LHCN-M2 (cell line): Measurements from ENCODE around the gene PSENEN. TPM values are rescaled to one million over a fixed set of nuclear protein-coding genes. Genes with fewer than 3 reads are reported as not detected.
A peak's percentile ranks its signal among the peaks of the same experiment; 100 is the strongest.
"Not testable (repeated sequence)": the region's sequence is repeated elsewhere in the genome, so short reads cannot be mapped to it uniquely, and the experiment has no call there.

Experiments used
- DNase-seq: peaks from one replicate; pipeline ENCODE4 v3.0.0-alpha.2; 2012; ENCODE audit warnings: low read depth
- total RNA-seq: library from RNA; depleted of rRNA; stranded (reverse); fragments of >200 nt; gene quantifications from 2 replicates; pipeline ENCODE4 v1.2.3, GENCODE V29; 2014

PSENEN gene
- total RNA-seq, 1 experiment from 2014 or later = 35.2 TPM

GRCh38 chr19:35718345-35719041, 27.0 kb upstream of the PSENEN start:
- DNase-seq = peak; percentile 12

DNA sequence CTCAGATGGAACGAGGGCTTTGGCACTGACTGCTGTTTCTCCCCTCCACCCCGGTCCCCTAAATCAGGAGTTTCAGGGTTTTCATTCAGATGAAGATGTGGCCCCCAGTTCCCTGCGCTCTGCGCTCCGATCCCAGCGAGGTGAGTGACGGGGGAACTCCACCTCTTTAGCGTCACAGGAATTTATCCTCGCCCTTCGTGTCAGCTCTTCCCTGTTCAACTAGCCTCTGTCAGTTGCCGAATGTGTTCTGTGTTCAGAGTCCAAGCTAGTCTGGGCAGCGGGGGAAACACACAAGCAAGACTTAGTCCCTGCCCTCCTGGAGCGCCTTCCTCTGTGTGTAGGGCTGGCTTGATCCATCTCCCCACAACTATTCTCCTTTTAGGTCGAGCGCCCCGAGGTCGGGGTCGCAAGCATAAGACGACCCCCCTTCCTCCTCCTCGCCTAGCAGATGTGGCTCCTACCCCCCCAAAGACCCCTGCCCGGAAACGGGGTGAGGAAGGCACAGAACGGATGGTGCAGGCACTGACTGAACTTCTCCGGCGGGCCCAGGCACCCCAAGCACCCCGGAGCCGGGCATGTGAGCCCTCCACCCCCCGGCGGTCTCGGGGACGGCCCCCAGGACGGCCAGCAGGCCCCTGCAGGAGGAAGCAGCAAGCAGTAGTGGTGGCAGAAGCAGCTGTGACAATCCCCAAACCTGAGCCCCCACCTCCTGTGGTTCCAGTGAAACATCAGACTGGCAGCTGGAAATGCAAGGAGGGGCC, 25.9 kb upstream of the PSENEN start:
- DNase-seq = no peak

DNA sequence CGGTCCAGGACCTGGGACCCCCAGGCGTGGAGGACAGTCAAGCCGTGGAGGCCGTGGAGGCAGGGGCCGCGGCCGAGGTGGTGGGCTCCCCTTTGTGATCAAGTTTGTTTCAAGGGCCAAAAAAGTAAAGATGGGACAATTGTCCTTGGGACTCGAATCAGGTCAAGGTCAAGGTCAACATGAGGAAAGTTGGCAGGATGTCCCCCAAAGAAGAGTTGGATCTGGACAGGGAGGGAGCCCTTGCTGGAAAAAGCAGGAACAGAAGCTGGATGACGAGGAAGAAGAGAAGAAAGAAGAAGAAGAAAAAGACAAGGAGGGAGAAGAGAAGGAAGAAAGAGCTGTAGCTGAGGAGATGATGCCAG, 25.3 kb upstream of the PSENEN start:
- no peak for DNase-seq

DNA sequence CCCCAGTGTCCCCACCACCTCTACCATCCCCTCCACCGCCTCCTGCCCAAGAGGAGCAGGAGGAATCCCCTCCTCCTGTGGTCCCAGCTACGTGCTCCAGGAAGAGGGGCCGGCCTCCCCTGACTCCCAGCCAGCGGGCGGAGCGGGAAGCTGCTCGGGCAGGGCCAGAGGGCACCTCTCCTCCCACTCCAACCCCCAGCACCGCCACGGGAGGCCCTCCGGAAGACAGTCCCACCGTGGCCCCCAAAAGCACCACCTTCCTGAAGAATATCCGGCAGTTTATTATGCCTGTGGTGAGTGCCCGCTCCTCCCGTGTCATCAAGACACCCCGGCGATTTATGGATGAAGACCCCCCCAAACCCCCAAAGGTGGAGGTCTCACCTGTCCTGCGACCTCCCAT, 24.8 kb upstream of the PSENEN start:
- no peak for DNase-seq

GRCh38 chr19:35721374-35721773, 24.1 kb upstream of the PSENEN start:
- no peak for DNase-seq

- DNase-seq = no peak
Observed at GRCh38 chr19:35722461-35722860, 23.0 kb upstream of the PSENEN start.

- no peak for DNase-seq
Observed at GRCh38 chr19:35722897-35723296, 22.6 kb upstream of the PSENEN start.

GRCh38 chr19:35723671-35724070, 21.8 kb upstream of the PSENEN start:
- DNase-seq = no peak

- not testable (repeated sequence) for DNase-seq
Observed at GRCh38 chr19:35724132-35724531, 21.3 kb upstream of the PSENEN start.

DNA sequence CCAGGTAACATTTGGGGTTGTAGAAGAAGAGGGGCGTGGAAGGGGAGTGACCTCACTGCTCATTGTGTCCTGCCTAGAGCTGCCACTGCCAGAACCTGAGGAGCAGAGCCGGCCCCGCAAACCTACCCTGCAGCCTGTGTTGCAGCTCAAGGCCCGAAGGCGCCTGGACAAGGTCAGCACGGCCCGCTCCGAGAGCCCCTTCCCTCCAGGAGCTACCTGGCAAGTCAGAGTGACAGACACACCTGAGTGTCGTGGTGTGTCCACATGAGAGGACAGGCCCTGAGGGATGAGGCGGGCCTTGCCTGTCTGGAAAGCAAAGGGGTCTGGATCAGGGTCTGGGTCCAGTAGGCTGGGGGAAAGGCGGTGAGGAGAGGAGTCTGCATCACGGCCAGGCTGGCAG, 20.9 kb upstream of the PSENEN start:
- DNase-seq = no peak

DNA sequence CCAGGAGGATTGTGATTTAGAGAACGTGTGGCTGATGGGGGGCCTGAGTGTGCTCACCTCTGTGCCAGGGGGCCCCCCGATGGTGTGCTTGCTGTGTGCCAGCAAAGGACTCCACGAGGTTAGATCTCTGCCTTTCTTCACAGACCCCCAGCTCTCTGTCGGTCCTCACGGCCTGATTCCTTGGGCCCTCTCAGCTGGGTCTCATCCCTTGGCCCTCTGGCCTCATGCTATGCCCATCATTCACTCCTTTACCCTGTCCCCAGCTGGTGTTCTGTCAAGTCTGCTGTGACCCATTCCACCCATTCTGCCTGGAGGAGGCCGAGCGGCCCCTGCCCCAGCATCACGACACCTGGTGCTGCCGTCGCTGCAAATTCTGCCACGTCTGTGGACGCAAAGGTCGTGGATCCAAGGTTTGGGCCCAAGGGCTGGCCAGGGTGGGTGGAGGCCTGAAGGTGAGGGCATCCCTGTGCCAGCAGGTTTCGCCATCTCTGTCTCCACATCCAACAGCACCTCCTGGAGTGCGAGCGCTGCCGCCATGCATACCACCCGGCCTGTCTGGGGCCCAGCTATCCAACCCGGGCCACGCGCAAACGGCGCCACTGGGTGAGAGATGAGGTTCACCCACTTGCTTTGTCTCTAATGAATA, 20.1 kb upstream of the PSENEN start:
- no peak for DNase-seq

- no peak for DNase-seq
Observed at GRCh38 chr19:35727053-35727955, 18.1 kb upstream of the PSENEN start.

DNA sequence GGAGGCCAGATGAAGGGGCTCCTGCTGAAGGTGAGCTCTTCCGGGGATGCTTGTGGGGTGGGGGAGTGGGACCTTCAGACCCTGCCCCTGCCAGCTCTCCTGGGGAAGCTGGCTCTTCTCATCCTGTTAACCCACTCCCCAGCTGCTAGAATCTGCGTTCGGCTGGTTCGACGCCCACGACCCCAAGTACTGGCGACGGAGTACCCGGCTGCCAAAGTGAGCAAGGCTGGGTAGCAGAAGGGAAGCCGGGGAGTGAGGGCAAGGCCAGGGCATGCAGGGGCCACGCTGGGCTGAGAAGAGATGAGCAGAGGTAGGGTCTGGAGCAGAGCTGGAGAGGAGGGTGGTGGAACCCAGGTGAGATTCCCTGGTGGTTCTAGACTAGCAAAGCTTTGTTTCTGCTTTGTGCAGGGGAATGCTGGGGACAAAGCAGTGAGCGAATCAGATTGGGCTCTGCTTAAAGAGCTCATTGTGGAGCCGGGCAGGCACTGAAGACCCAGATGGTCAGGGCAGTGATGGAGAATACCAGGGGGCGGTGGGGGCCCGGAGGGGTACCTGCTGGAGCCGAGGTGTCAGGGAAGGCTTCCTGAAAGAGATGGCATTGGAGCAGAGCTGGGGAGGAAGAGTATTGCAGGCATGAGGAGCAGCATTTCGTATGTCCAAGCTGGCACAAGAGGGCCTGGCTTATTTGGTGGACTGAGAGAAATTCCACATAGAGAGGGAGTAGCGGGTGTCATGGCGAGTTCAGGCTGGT, 17.3 kb upstream of the PSENEN start:
- DNase-seq = no peak

GRCh38 chr19:35729021-35729420, 16.4 kb upstream of the PSENEN start:
- DNase-seq = no peak

- DNase-seq = no peak
Observed at GRCh38 chr19:35729763-35730162, 15.7 kb upstream of the PSENEN start.

GRCh38 chr19:35730326-35730725, 15.1 kb upstream of the PSENEN start:
- DNase-seq = no peak

- DNase-seq = no peak
Observed at GRCh38 chr19:35731353-35731752, 14.1 kb upstream of the PSENEN start.

GRCh38 chr19:35731779-35732405, 13.6 kb upstream of the PSENEN start:
- DNase-seq = no peak

DNA sequence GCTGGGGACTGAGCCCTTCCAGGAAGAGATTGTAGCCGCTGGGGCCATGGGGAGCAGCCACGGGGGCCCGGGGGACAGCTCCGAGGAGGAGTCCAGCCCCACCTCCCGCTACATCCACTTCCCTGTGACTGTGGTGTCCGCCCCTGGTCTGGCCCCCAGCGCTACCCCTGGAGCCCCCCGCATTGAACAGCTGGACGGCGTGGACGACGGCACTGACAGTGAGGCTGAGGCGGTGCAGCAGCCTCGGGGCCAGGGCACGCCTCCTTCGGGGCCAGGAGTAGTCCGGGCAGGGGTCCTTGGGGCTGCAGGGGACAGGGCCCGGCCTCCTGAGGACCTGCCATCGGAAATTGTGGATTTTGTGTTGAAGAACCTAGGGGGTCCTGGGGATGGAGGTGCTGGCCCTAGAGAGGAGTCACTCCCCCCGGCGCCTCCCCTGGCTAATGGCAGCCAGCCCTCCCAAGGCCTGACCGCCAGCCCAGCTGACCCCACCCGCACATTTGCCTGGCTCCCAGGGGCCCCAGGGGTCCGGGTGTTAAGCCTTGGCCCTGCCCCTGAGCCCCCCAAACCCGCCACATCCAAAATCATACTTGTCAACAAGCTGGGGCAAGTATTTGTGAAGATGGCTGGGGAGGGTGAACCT, 12.8 kb upstream of the PSENEN start:
- DNase-seq = no peak
